Upper lobe of left lung (tissue), 4 donors: Measurements from ENCODE around the gene CDCA5.

Experiments
- CTCF ChIP-seq, 6 experiments: fragments of 450-650 bp in 4 of 6; fragments of 200-600 bp in 2 of 6; sonication (generic) in 2 of 6; IDR thresholded peaks; one replicate each; pipeline ENCODE4 v1.5.1; 2016 to 2019; ENCODE audit warnings: antibody characterized with exemption in 6 of 6
- EP300 ChIP-seq, 4 donors: sonication (generic); formaldehyde crosslinking; IDR thresholded peaks; one replicate each; pipeline ENCODE4 v1.5.1; 2017; ENCODE audit warnings: antibody characterized with exemption in 4 of 4, control low read depth in 2 of 4
- POLR2A ChIP-seq, 4 donors: fragments of 450-650 bp; IDR thresholded peaks; one replicate each; pipeline ENCODE4 v1.5.1; 2016 to 2017; ENCODE audit warnings: antibody characterized with exemption in 4 of 4, mild to moderate bottlenecking in 2 of 4

GRCh38 chr11:65095427-65095826 lies 11.6 kb upstream of the CDCA5 start:
- TF ChIP-seq CTCF (IDR thresholded peaks at IDR 0.05): no peak
- TF ChIP-seq EP300 (IDR thresholded peaks at IDR 0.05): no peak
- no peak for TF ChIP-seq POLR2A (IDR thresholded peaks at IDR 0.05)
